HG02852 (cell line): ENCODE measurements around the gene CYP21A2.
A peak's percentile ranks its signal among the peaks of the same experiment; 100 is the strongest.

Experiments used
- ATAC-seq: cut with Tn5 transposase; IDR thresholded peaks from one replicate; pipeline ENCODE4 v1.9.1; 2021; ENCODE audit warnings: mild to moderate bottlenecking, moderate library complexity; ENCODE audit not compliant: unreplicated experiment

Gene CYP21A2

GRCh38 chr6:32081168-32081990 lies 43.2 kb downstream of the CYP21A2 start:
- no peak for ATAC-seq

- ATAC-seq = no peak
These were observed 44.3 kb downstream of the CYP21A2 start for GRCh38 chr6:32082478-32082877.

- ATAC-seq = no peak
These were observed 44.7 kb downstream of the CYP21A2 start for GRCh38 chr6:32082935-32083334.

- ATAC-seq = no peak
These were observed 45.9 kb downstream of the CYP21A2 start for GRCh38 chr6:32083812-32084768.

GRCh38 chr6:32084780-32085179 lies 46.6 kb downstream of the CYP21A2 start:
- no peak for ATAC-seq

- ATAC-seq = no peak
These were observed 47.7 kb downstream of the CYP21A2 start for GRCh38 chr6:32085759-32086459.

- peak; percentile 65 for ATAC-seq
These were observed 48.7 kb downstream of the CYP21A2 start for GRCh38 chr6:32086661-32087573.

- no peak for ATAC-seq
These were observed 49.6 kb downstream of the CYP21A2 start for GRCh38 chr6:32087574-32088486.

GRCh38 chr6:32088487-32089049 lies 50.4 kb downstream of the CYP21A2 start:
- no peak for ATAC-seq

GRCh38 chr6:32089082-32089828 lies 51.0 kb downstream of the CYP21A2 start:
- no peak for ATAC-seq
